A673 (cell line): ENCODE measurements around the gene SLC22A9.

Experiments
- CTCF ChIP-seq: fragments of 300-800, 200-600 bp; sonication (generic); conservative IDR thresholded peaks from 2 replicates; pipeline ENCODE4 v1.5.1; 2017; ENCODE audit warnings: low read depth, mild to moderate bottlenecking, antibody characterized with exemption, low read length, moderate library complexity, mixed read lengths
- EZH2 ChIP-seq: fragments of 200-600 bp; sonication (generic); IDR thresholded peaks from 2 replicates; pipeline ENCODE4 v1.6.1; 2017; ENCODE audit warnings: borderline replicate concordance, low read depth, mild to moderate bottlenecking, mixed read lengths, antibody characterized with exemption, low read length; ENCODE audit not compliant: poor library complexity, severe bottlenecking

DNA sequence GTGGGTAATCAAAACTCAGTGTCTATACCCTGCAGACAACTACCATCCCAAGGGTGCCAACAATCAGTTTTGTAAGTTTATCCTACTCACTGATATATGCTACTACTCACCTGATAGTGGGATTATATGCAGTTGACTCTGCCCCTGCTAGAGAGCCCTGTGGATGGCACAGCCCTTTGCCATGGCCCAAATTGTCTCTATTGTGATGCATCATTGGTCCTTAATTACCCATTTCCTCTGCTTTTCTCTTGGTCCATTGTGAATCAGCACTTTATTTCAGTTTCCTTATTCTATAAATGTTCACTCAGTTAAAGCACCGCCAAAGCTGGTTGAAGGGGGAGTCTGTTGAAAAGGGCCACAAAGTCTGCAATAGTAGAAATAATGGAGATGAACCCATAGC, 79.1 kb downstream of the SLC22A9 start:
- TF ChIP-seq CTCF (no peak), EZH2 (no peak)
